ENCODE measurements around the gene EXOG. TPM values are rescaled to one million over a fixed set of nuclear protein-coding genes. Genes with fewer than 3 reads are reported as not detected.

Gene EXOG
- total and polyA plus RNA-seq, 2 donors from 2014 or later, result 5.5 to 16.4 TPM

DNA sequence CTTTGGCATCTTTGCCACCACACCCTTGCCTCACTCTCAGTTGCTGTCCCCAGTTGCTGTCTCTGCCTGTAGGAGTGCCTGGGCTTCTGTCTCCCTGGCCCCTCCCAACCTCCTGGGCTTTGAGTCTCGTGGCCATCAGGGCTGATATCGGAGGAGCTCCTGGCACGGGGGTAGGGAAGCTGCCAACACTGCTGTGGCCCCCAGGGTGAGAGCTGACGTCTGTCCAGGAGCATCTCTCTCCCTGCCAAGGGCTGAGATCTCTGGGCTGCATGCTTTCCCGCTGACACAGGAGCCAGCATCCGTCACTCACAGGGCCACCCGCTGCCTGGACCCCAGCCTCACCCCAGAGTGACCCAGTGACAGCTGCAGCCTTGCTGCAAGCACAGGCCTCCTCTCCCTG lies 47.4 kb downstream of the EXOG start:
- H3K9me3 ChIP-seq (ENCODE audit: control insufficient read depth in 2 of 3, insufficient read depth in 1 of 3, low read length in 3 of 3), result no peaks in the 10 kb centered on the region
- H3K9ac ChIP-seq (ENCODE audit: low read length in 3 of 3), result no peak overlapping the region
- intact Hi-C loops (cut with DNase I), result no loop called here
- TF ChIP-seq, protein P1, sequence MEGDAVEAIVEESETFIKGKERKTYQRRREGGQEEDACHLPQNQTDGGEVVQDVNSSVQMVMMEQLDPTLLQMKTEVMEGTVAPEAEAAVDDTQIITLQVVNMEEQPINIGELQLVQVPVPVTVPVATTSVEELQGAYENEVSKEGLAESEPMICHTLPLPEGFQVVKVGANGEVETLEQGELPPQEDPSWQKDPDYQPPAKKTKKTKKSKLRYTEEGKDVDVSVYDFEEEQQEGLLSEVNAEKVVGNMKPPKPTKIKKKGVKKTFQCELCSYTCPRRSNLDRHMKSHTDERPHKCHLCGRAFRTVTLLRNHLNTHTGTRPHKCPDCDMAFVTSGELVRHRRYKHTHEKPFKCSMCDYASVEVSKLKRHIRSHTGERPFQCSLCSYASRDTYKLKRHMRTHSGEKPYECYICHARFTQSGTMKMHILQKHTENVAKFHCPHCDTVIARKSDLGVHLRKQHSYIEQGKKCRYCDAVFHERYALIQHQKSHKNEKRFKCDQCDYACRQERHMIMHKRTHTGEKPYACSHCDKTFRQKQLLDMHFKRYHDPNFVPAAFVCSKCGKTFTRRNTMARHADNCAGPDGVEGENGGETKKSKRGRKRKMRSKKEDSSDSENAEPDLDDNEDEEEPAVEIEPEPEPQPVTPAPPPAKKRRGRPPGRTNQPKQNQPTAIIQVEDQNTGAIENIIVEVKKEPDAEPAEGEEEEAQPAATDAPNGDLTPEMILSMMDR (IDR thresholded peaks at IDR 0.05; ENCODE audit: borderline replicate concordance, extremely low read depth, insufficient read depth), result no peak
- no peaks in the 10 kb centered on the region for H3K27me3 ChIP-seq (ENCODE audit: control insufficient read depth, insufficient read depth, low read length)
- no peak overlapping the region for H3K27ac ChIP-seq (ENCODE audit: low read depth in 2 of 2, low read length in 2 of 2)
- no peak overlapping the region for H3K4me3 ChIP-seq (ENCODE audit: low read length in 3 of 3)
- no peak for FAIRE-seq
- H3K36me3 ChIP-seq (ENCODE audit: control insufficient read depth in 2 of 3, insufficient read depth in 3 of 3, low read length in 3 of 3), result no peaks in the 10 kb centered on the region
- no peaks in the 10 kb centered on the region for H3K4me1 ChIP-seq (ENCODE audit: control insufficient read depth in 2 of 3, insufficient read depth in 2 of 3, low read depth in 1 of 3, low read length in 3 of 3)
- no peak for DNase-seq

DNA sequence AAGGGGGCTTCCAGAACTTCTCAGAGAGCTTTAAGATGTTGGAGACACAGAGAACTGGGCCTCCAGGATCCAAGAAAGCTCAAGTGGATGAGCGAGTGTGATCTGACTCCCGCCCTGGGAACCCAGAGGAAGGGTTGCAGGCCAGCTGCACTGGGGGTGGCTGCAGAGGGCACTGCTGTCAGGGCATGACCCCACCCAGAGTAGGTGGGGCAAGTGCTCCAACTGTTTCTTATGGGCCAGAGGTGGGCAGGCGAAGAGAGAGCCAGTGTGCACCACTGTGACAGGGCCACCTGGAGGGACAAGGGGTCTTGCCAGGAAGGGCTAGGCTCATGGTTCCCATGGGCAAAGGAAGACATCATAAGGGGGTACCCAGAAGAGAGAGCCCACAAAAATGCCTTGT lies 48.8 kb downstream of the EXOG start:
- Histone ChIP-seq H3K27me3 (ENCODE audit: control insufficient read depth, insufficient read depth, low read length) (no peaks in the 10 kb centered on the region), H3K4me3 (ENCODE audit: low read length in 3 of 3) (no peak overlapping the region), H3K9ac (ENCODE audit: low read length in 3 of 3) (no peak overlapping the region), H3K4me1 (ENCODE audit: control insufficient read depth in 2 of 3, insufficient read depth in 2 of 3, low read depth in 1 of 3, low read length in 3 of 3) (no peaks in the 10 kb centered on the region), H3K27ac (ENCODE audit: low read depth in 2 of 2, low read length in 2 of 2) (no peak overlapping the region), H3K36me3 (ENCODE audit: control insufficient read depth in 2 of 3, insufficient read depth in 3 of 3, low read length in 3 of 3) (no peaks in the 10 kb centered on the region), H3K9me3 (ENCODE audit: control insufficient read depth in 2 of 3, insufficient read depth in 1 of 3, low read length in 3 of 3) (no peaks in the 10 kb centered on the region)
- FAIRE-seq, result no peak
- intact Hi-C loops (cut with DNase I), result no loop called here
- DNase-seq, result no peak
- TF ChIP-seq, protein P1 (IDR thresholded peaks at IDR 0.05; ENCODE audit: borderline replicate concordance, extremely low read depth, insufficient read depth), result no peak

DNA sequence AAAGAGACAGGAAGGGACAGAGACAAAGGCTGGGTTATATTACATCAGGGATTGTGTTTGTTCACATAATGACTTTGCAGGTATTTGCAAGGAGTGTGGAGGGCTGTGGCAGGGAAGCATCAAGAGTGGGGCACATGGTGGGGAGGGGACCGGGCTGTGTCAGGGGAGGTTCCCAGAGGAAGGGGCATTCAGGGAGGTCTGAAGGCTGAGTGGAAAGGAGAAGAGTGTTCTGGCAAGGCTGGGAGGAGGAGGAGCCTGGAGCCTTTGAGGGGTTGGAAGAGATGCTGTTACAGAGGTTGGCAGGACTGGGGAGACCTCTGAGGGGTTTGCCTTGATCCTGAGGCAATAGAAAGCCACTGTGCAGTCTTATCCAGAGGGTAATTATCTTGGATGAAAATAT lies 49.4 kb downstream of the EXOG start:
- intact Hi-C loops (cut with DNase I), result no loop called here
- no peak overlapping the region for H3K27ac ChIP-seq (ENCODE audit: low read depth in 2 of 2, low read length in 2 of 2)
- no peak for FAIRE-seq

More for the DNA sequence above, 49.4 kb downstream of the EXOG start:
- TF ChIP-seq, protein P1 (IDR thresholded peaks at IDR 0.05; ENCODE audit: borderline replicate concordance, extremely low read depth, insufficient read depth), result no peak
- no peak overlapping the region for H3K9ac ChIP-seq (ENCODE audit: low read length in 3 of 3)
- no peaks in the 10 kb centered on the region for H3K9me3 ChIP-seq (ENCODE audit: control insufficient read depth in 2 of 3, insufficient read depth in 1 of 3, low read length in 3 of 3)
- DNase-seq, result peak in 2 of 5 donors; percentile 20 to 22
- no peak overlapping the region for H3K4me3 ChIP-seq (ENCODE audit: low read length in 3 of 3)
- no peaks in the 10 kb centered on the region for H3K27me3 ChIP-seq (ENCODE audit: control insufficient read depth, insufficient read depth, low read length)
- no peaks in the 10 kb centered on the region for H3K36me3 ChIP-seq (ENCODE audit: control insufficient read depth in 2 of 3, insufficient read depth in 3 of 3, low read length in 3 of 3)
- H3K4me1 ChIP-seq (ENCODE audit: control insufficient read depth in 2 of 3, insufficient read depth in 2 of 3, low read depth in 1 of 3, low read length in 3 of 3), result no peaks in the 10 kb centered on the region

Measured in kidney (tissue), 14 donors.